Measurements from ENCODE around the gene TPBGL. TPM values are rescaled to one million over a fixed set of nuclear protein-coding genes. Genes with fewer than 3 reads are reported as not detected.
A peak's percentile ranks its signal among the peaks of the same experiment; 100 is the strongest.
"Not testable (repeated sequence)": the region's sequence is repeated elsewhere in the genome, so short reads cannot be mapped to it uniquely, and the experiment has no call there.

TPBGL gene
- total RNA-seq, 1 donor from 2014 or later: 7.0 TPM

DNA sequence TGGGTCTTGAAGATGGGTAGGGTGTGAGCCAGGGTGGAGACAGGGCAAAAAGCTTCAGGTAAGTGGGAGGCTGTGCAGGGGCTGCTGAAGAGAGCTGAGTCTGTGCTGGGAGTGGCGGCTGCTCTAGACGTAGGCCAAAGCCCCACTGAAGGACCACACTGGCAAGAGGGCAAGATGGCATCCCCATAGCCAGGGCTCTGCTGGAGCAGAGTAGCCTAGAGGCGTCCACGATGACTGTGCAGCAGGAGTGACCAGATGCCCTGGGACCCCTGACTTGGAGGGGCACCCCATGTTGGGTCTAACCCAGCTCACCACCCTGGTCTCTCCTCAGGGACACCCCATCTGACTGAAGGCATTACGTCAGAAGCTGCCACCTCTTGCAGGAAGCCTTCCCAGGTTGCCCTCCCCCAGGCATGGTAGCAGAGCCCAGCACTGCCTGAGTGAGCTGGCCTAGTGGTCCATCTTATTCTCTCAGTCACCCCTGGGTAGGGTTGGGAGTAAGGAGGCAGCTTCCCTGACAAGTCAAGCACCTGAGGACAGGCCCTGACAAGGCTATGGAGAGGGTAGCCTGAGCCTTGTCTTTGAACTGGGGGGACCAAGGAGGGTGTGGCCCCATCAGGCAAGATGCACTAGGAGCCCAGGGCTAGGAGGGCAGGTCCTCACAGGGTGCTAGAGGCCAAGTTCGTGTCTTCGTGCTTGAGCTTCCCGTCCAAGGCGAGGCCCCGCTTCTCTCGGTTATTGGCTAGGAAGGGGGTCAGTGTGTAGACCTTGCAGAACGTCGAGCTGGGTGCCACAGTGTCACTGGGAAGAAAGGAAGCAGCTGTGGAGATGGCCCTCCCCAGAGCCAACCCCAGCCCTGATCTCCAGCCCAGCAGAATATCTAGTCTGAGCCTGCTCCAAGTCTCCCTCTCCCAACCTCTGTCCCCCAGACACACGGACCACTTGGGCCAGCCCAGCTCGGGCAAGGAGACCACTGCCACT lies 33.1 kb downstream of the TPBGL start:
- TF ChIP-seq, protein P1, sequence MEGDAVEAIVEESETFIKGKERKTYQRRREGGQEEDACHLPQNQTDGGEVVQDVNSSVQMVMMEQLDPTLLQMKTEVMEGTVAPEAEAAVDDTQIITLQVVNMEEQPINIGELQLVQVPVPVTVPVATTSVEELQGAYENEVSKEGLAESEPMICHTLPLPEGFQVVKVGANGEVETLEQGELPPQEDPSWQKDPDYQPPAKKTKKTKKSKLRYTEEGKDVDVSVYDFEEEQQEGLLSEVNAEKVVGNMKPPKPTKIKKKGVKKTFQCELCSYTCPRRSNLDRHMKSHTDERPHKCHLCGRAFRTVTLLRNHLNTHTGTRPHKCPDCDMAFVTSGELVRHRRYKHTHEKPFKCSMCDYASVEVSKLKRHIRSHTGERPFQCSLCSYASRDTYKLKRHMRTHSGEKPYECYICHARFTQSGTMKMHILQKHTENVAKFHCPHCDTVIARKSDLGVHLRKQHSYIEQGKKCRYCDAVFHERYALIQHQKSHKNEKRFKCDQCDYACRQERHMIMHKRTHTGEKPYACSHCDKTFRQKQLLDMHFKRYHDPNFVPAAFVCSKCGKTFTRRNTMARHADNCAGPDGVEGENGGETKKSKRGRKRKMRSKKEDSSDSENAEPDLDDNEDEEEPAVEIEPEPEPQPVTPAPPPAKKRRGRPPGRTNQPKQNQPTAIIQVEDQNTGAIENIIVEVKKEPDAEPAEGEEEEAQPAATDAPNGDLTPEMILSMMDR (IDR thresholded peaks at IDR 0.05; ENCODE audit: unreplicated experiment): no peak
- no peaks in the 10 kb centered on the region for H3K9me3 Mint-ChIP-seq (ENCODE audit: unreplicated experiment)
- H3K27me3 Mint-ChIP-seq (ENCODE audit: unreplicated experiment): peaks cover 6% of the 10 kb centered on the region
- H3K4me3 Mint-ChIP-seq (ENCODE audit: unreplicated experiment): peak overlapping the region; percentile 77
- H3K4me1 Mint-ChIP-seq (ENCODE audit: unreplicated experiment): peaks cover 19% of the 10 kb centered on the region
- peaks cover 50% of the 10 kb centered on the region for H3K36me3 Mint-ChIP-seq (ENCODE audit: low read depth, unreplicated experiment)
- H3K27ac Mint-ChIP-seq (ENCODE audit: unreplicated experiment): no peak overlapping the region
- no peak for DNase-seq (ENCODE audit: low spot score)

DNA sequence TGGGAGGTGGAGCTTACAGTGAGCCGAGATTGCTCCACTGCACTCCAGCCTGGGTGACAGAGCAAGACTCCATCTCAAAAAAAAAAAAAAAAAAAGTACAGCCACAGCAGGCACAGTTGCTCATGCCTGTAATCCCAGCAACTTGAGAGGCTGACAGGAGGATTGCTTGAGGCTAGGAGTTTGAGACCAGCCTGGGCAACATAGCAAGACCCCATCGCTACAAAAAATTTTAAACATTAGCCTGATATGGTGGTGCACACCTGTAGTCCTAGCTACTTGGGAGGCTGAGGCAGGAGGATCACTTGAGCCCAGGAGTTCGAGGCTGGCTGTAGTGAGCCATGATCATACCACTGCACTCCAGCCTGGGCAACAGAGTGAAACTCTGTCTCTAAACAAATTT lies 34.1 kb downstream of the TPBGL start:
- H3K9me3 Mint-ChIP-seq (ENCODE audit: unreplicated experiment); H3K4me3 Mint-ChIP-seq (ENCODE audit: unreplicated experiment); H3K27ac Mint-ChIP-seq (ENCODE audit: unreplicated experiment); DNase-seq (ENCODE audit: low spot score); H3K27me3 Mint-ChIP-seq (ENCODE audit: unreplicated experiment): not testable (repeated sequence)
- peaks cover 57% of the 10 kb centered on the region for H3K36me3 Mint-ChIP-seq (ENCODE audit: low read depth, unreplicated experiment)
- peaks cover 25% of the 10 kb centered on the region for H3K4me1 Mint-ChIP-seq (ENCODE audit: unreplicated experiment)

DNA sequence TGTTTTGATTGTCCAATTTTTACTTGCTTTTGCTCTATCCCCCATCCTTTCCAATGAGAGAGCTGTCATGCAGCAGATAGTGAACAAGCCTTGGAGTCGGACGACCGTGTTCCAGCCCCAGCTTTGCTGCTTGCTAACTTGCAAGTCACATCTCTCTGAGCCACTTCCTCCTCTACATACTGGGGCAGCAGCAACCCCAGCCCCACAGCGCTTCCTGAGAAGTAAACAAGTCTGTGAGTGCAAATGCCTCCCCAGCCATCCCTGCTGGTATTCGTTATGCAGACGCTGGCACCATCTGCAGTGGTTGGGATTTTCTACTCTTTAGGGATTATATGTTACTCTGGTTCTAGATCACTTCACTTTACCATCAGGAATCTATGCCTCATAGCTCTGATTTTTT lies 35.0 kb downstream of the TPBGL start:
- H3K36me3 Mint-ChIP-seq (ENCODE audit: low read depth, unreplicated experiment): peaks cover 64% of the 10 kb centered on the region
- no peak for DNase-seq (ENCODE audit: low spot score)
- H3K27me3 Mint-ChIP-seq (ENCODE audit: unreplicated experiment): peaks cover 9% of the 10 kb centered on the region
- H3K4me3 Mint-ChIP-seq (ENCODE audit: unreplicated experiment): peak overlapping the region; percentile 59
- TF ChIP-seq, protein P1 (IDR thresholded peaks at IDR 0.05; ENCODE audit: unreplicated experiment): no peak
- peaks cover 32% of the 10 kb centered on the region for H3K4me1 Mint-ChIP-seq (ENCODE audit: unreplicated experiment)
- H3K27ac Mint-ChIP-seq (ENCODE audit: unreplicated experiment): peak overlapping the region; percentile 88
- no peaks in the 10 kb centered on the region for H3K9me3 Mint-ChIP-seq (ENCODE audit: unreplicated experiment)

DNA sequence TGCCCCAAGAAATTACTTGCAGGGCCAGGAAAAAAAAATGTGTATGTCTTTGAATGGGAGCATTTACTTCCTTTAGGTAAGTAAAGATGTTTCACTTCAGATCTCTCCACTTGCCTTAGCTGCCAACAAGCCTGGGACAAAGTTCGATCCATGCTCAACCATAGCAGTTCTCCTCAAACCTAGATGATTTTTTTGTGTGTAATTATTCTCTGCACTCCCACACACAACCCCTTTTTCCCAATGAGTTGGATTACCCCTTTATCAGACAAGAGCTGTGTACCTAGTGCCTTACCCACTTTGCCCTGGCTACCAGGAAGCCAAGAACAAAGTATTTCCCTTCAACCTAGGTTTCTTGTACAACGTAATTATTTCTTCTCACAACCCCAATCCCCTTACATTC lies 35.6 kb downstream of the TPBGL start:
- no peak for DNase-seq (ENCODE audit: low spot score)
- Mint-ChIP-seq H3K27me3 (ENCODE audit: unreplicated experiment) (peaks cover 13% of the 10 kb centered on the region), H3K9me3 (ENCODE audit: unreplicated experiment) (no peaks in the 10 kb centered on the region), H3K4me3 (ENCODE audit: unreplicated experiment) (peak overlapping the region; percentile 39), H3K27ac (ENCODE audit: unreplicated experiment) (peak overlapping the region; percentile 85), H3K4me1 (ENCODE audit: unreplicated experiment) (peaks cover 38% of the 10 kb centered on the region), H3K36me3 (ENCODE audit: low read depth, unreplicated experiment) (peaks cover 63% of the 10 kb centered on the region)
- TF ChIP-seq, protein P1 (IDR thresholded peaks at IDR 0.05; ENCODE audit: unreplicated experiment): no peak

DNA sequence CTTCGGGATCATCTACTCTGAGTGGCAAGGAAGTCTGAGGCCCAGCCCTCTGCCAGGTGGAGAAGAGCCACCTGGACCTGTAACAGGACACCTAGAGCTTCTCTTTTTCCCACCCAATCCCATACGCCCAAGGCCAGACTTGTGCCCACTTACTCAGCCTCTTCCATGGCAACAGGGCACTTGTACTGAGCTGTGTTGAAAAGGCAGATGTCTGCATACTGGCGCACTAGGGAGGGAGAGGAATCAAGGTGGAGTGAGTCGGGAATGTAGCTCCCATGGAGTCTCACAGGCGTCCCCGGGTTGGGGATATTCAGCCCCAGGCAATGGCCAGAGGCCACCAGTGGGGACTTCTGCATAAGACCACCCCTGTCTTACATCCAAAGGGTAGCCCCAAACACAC lies 36.1 kb downstream of the TPBGL start:
- Mint-ChIP-seq H3K36me3 (ENCODE audit: low read depth, unreplicated experiment) (peaks cover 59% of the 10 kb centered on the region), H3K9me3 (ENCODE audit: unreplicated experiment) (no peaks in the 10 kb centered on the region), H3K4me1 (ENCODE audit: unreplicated experiment) (peaks cover 43% of the 10 kb centered on the region), H3K27ac (ENCODE audit: unreplicated experiment) (peak overlapping the region; percentile 85), H3K27me3 (ENCODE audit: unreplicated experiment) (peaks cover 11% of the 10 kb centered on the region), H3K4me3 (ENCODE audit: unreplicated experiment) (peak overlapping the region; percentile 39)
- no peak for DNase-seq (ENCODE audit: low spot score)
- TF ChIP-seq, protein P1 (IDR thresholded peaks at IDR 0.05; ENCODE audit: unreplicated experiment): no peak
